BLaER1 (cell line): ENCODE results near the gene CCDC174.

Source experiments
- H3K27ac ChIP-seq: shearing (Covaris generic); formaldehyde crosslinking; 2 replicates; pipeline ENCODE4 v1.8.1; 2022
- H3K27me3 ChIP-seq: shearing (Covaris generic); formaldehyde crosslinking; 2 replicates; pipeline ENCODE4 v1.8.1; 2022
- H3K36me3 ChIP-seq: shearing (Covaris generic); formaldehyde crosslinking; 2 replicates; pipeline ENCODE4 v1.8.1; 2022
- H3K4me1 ChIP-seq: shearing (Covaris generic); formaldehyde crosslinking; 2 replicates; pipeline ENCODE4 v1.8.1; 2022
- H3K4me2 ChIP-seq: shearing (Covaris generic); formaldehyde crosslinking; 2 replicates; pipeline ENCODE4 v1.8.1; 2022
- H3K4me3 ChIP-seq: shearing (Covaris generic); formaldehyde crosslinking; 2 replicates; pipeline ENCODE4 v1.8.1; 2022
- H3K9ac ChIP-seq: shearing (Covaris generic); formaldehyde crosslinking; 2 replicates; pipeline ENCODE4 v1.8.1; 2022
- H3K9me3 ChIP-seq: shearing (Covaris generic); formaldehyde crosslinking; 2 replicates; pipeline ENCODE4 v1.8.1; 2022
- H4K20me1 ChIP-seq: shearing (Covaris generic); formaldehyde crosslinking; 2 replicates; pipeline ENCODE4 v1.8.1; 2022
- Cebpa-rat ChIP-seq: shearing (Covaris generic); IDR thresholded peaks from 2 replicates; pipeline ENCODE4 v1.8.1; 2022

CCDC174 gene

GRCh38 chr3:14634763-14635400 lies 16.7 kb upstream of the CCDC174 start:
- Histone ChIP-seq H3K4me1 (no peaks in the 10 kb centered on the region), H3K27ac (no peak overlapping the region), H3K36me3 (no peaks in the 10 kb centered on the region), H3K4me2 (no peak overlapping the region), H3K9me3 (no peaks in the 10 kb centered on the region), H3K27me3 (no peaks in the 10 kb centered on the region), H3K9ac (no peak overlapping the region), H3K4me3 (no peak overlapping the region), H4K20me1 (no peaks in the 10 kb centered on the region)
- no peak for TF ChIP-seq Cebpa-rat

GRCh38 chr3:14636496-14637087 lies 15.0 kb upstream of the CCDC174 start:
- no peak overlapping the region for H3K9ac ChIP-seq
- H3K9me3 ChIP-seq = no peaks in the 10 kb centered on the region
- no peak overlapping the region for H3K4me3 ChIP-seq
- no peaks in the 10 kb centered on the region for H3K36me3 ChIP-seq
- no peak overlapping the region for H3K4me2 ChIP-seq
- H3K4me1 ChIP-seq = no peaks in the 10 kb centered on the region
- no peaks in the 10 kb centered on the region for H4K20me1 ChIP-seq
- no peak overlapping the region for H3K27ac ChIP-seq
- TF ChIP-seq Cebpa-rat = no peak
- no peaks in the 10 kb centered on the region for H3K27me3 ChIP-seq

GRCh38 chr3:14640157-14640562 lies 11.4 kb upstream of the CCDC174 start:
- H3K9me3 ChIP-seq = no peaks in the 10 kb centered on the region
- no peak overlapping the region for H3K4me3 ChIP-seq
- H3K9ac ChIP-seq = no peak overlapping the region
- no peak overlapping the region for H3K27ac ChIP-seq
- H3K27me3 ChIP-seq = no peaks in the 10 kb centered on the region
- no peaks in the 10 kb centered on the region for H4K20me1 ChIP-seq
- H3K4me2 ChIP-seq = no peak overlapping the region
- H3K36me3 ChIP-seq = no peaks in the 10 kb centered on the region
- no peaks in the 10 kb centered on the region for H3K4me1 ChIP-seq
- no peak for TF ChIP-seq Cebpa-rat

GRCh38 chr3:14640734-14641133 lies 10.8 kb upstream of the CCDC174 start:
- no peak overlapping the region for H3K27ac ChIP-seq
- H3K4me3 ChIP-seq = no peak overlapping the region
- no peak overlapping the region for H3K4me2 ChIP-seq
- H3K36me3 ChIP-seq = no peaks in the 10 kb centered on the region
- H3K9ac ChIP-seq = no peak overlapping the region
- no peak for TF ChIP-seq Cebpa-rat
- no peaks in the 10 kb centered on the region for H3K9me3 ChIP-seq
- H4K20me1 ChIP-seq = no peaks in the 10 kb centered on the region
- no peaks in the 10 kb centered on the region for H3K27me3 ChIP-seq
- no peaks in the 10 kb centered on the region for H3K4me1 ChIP-seq

GRCh38 chr3:14641346-14641745 lies 10.2 kb upstream of the CCDC174 start:
- TF ChIP-seq Cebpa-rat = no peak
- H3K27ac ChIP-seq = no peak overlapping the region
- no peak overlapping the region for H3K4me2 ChIP-seq
- no peaks in the 10 kb centered on the region for H3K36me3 ChIP-seq
- no peaks in the 10 kb centered on the region for H3K9me3 ChIP-seq
- H3K4me3 ChIP-seq = no peak overlapping the region
- H3K27me3 ChIP-seq = no peaks in the 10 kb centered on the region
- H3K9ac ChIP-seq = no peak overlapping the region
- no peaks in the 10 kb centered on the region for H3K4me1 ChIP-seq
- no peaks in the 10 kb centered on the region for H4K20me1 ChIP-seq

GRCh38 chr3:14645453-14645852 lies 6.1 kb upstream of the CCDC174 start:
- H3K9me3 ChIP-seq = no peaks in the 10 kb centered on the region
- H3K4me2 ChIP-seq = no peak overlapping the region
- H3K27me3 ChIP-seq = no peaks in the 10 kb centered on the region
- no peak overlapping the region for H3K4me3 ChIP-seq
- H3K36me3 ChIP-seq = no peaks in the 10 kb centered on the region
- H4K20me1 ChIP-seq = no peaks in the 10 kb centered on the region
- no peak overlapping the region for H3K27ac ChIP-seq
- peaks cover 3% of the 10 kb centered on the region; the same call in 1 of the 2 replicates for H3K4me1 ChIP-seq
- no peak overlapping the region for H3K9ac ChIP-seq
- TF ChIP-seq Cebpa-rat = no peak

GRCh38 chr3:14646131-14646573 lies 5.4 kb upstream of the CCDC174 start:
- Histone ChIP-seq H3K9me3 (no peaks in the 10 kb centered on the region), H3K4me1 (peaks cover 8% of the 10 kb centered on the region; the same call in 1 of the 2 replicates), H3K36me3 (no peaks in the 10 kb centered on the region), H3K4me2 (no peak overlapping the region), H3K4me3 (no peak overlapping the region), H3K27me3 (no peaks in the 10 kb centered on the region), H3K9ac (no peak overlapping the region), H4K20me1 (no peaks in the 10 kb centered on the region), H3K27ac (no peak overlapping the region)
- no peak for TF ChIP-seq Cebpa-rat

- Histone ChIP-seq H3K4me3 (no peak overlapping the region), H3K4me2 (no peak overlapping the region), H3K27ac (no peak overlapping the region), H3K36me3 (no peaks in the 10 kb centered on the region), H3K4me1 (peaks cover 8% of the 10 kb centered on the region; the same call in 1 of the 2 replicates), H3K27me3 (no peaks in the 10 kb centered on the region), H3K9me3 (no peaks in the 10 kb centered on the region), H4K20me1 (no peaks in the 10 kb centered on the region), H3K9ac (no peak overlapping the region)
- no peak for TF ChIP-seq Cebpa-rat
Observed at GRCh38 chr3:14646589-14647413, 4.8 kb upstream of the CCDC174 start.

- peaks cover 19% of the 10 kb centered on the region for H3K4me1 ChIP-seq
- H3K27ac ChIP-seq = no peak overlapping the region
- H3K9me3 ChIP-seq = no peaks in the 10 kb centered on the region
- H3K4me2 ChIP-seq = no peak overlapping the region
- H3K27me3 ChIP-seq = no peaks in the 10 kb centered on the region
- H3K4me3 ChIP-seq = no peak overlapping the region
- H3K9ac ChIP-seq = no peak overlapping the region
- no peaks in the 10 kb centered on the region; the same call in 1 of the 2 replicates for H4K20me1 ChIP-seq
- no peak for TF ChIP-seq Cebpa-rat
- no peaks in the 10 kb centered on the region for H3K36me3 ChIP-seq
Observed at GRCh38 chr3:14647976-14648955, 3.3 kb upstream of the CCDC174 start.
